SK-N-SH (cell line): ENCODE results near the gene ARMC6. TPM values are rescaled to one million over a fixed set of nuclear protein-coding genes. Genes with fewer than 3 reads are reported as not detected.

Experiments
- CTCF ChIA-PET: fragments of 300-600, 350-600 bp; formaldehyde crosslinking; extraction: SDS; loops from one replicate; lab custom pipeline; 2021; lab: Yijun Ruan, JAX
- POLR2A ChIA-PET: fragments of 350-600 bp; sonication (Branson Sonifier 250); formaldehyde crosslinking; extraction: SDS; loops from one replicate; lab custom pipeline; 2020; ENCODE audit warnings: antibody characterized with exemption, inconsistent platforms; lab: Yijun Ruan, JAX
- DNase-seq: peaks from one replicate; pipeline ENCODE4 v3.0.0; 2012
- H2AFZ ChIP-seq: fragments of 200-600 bp; sonication (generic); 2 replicates; pipeline ENCODE4 v1.8.1; 2016; ENCODE audit warnings: antibody characterized with exemption, mild to moderate bottlenecking, low read depth
- H3F3A ChIP-seq: fragments of 200-600 bp; sonication (generic); replicated peaks from 2 replicates; pipeline ENCODE3; 2016; ENCODE audit warnings: antibody characterized with exemption, mild to moderate bottlenecking; ENCODE audit not compliant: insufficient read depth
- H3K27ac ChIP-seq, 2 experiments: fragments of 200-500 bp in 1 of 2; fragments of 200-600 bp in 1 of 2; sonication (Bioruptor generic) in 1 of 2; sonication (generic), shearing (Covaris generic) in 1 of 2; 2 replicates each; pipeline versions ENCODE4 v1.5.1 to v1.6.1; 2014 to 2016; ENCODE audit warnings: low read depth in 2 of 2, inconsistent platforms in 1 of 2, low read length in 1 of 2, mild to moderate bottlenecking in 1 of 2, mixed read lengths in 1 of 2
- H3K27me3 ChIP-seq: fragments of 200-600 bp; sonication (generic), shearing (Covaris generic); 2 replicates; pipeline ENCODE4 v1.6.1; 2016; ENCODE audit warnings: mixed run types; ENCODE audit not compliant: insufficient read depth
- H3K36me3 ChIP-seq, 2 experiments: fragments of 200-500 bp in 1 of 2; fragments of 200-600 bp in 1 of 2; sonication (Bioruptor generic) in 1 of 2; sonication (generic) in 1 of 2; replicated peaks in 1 of 2; 2 replicates each; pipeline versions ENCODE3 to v1.5.1; 2014 to 2016; ENCODE audit warnings: low read length in 1 of 2, mild to moderate bottlenecking in 1 of 2; ENCODE audit not compliant: insufficient read depth in 2 of 2, control insufficient read depth in 1 of 2
- H3K4me1 ChIP-seq, 2 experiments: fragments of 200-500 bp in 1 of 2; fragments of 200-600 bp in 1 of 2; sonication (Bioruptor generic) in 1 of 2; sonication (generic), shearing (Covaris generic) in 1 of 2; 2 replicates each; pipeline versions ENCODE4 v1.5.1 to v1.6.1; 2014 to 2016; ENCODE audit warnings: low read depth in 1 of 2, low read length in 1 of 2, mixed run types in 1 of 2; ENCODE audit not compliant: insufficient read depth in 2 of 2, control insufficient read depth in 1 of 2
- H3K4me2 ChIP-seq: fragments of 200-600 bp; sonication (generic), shearing (Covaris generic); 2 replicates; pipeline ENCODE4 v1.6.1; 2017; ENCODE audit warnings: mixed run types
- H3K4me3 ChIP-seq, 2 experiments: fragments of 200-500 bp in 1 of 2; fragments of 200-600 bp in 1 of 2; sonication (Bioruptor generic) in 1 of 2; sonication (generic), shearing (Covaris generic) in 1 of 2; 2 replicates each; pipeline versions ENCODE4 v1.5.1 to v1.8.1; 2014 to 2016; ENCODE audit warnings: low read depth in 2 of 2, inconsistent platforms in 1 of 2, low read length in 1 of 2, mild to moderate bottlenecking in 1 of 2, mixed read lengths in 1 of 2, moderate library complexity in 1 of 2
- H3K79me2 ChIP-seq: fragments of 200-600 bp; sonication (generic); 2 replicates; pipeline ENCODE4 v1.8.1; 2017; ENCODE audit warnings: mild to moderate bottlenecking; ENCODE audit not compliant: insufficient read depth
- H3K9ac ChIP-seq: fragments of 200-600 bp; sonication (generic); 2 replicates; pipeline ENCODE4 v1.6.1; 2017; ENCODE audit warnings: mixed run types
- H3K9me2 ChIP-seq: fragments of 200-600 bp; sonication (generic); 2 replicates; pipeline ENCODE4 v1.6.1; 2017; ENCODE audit warnings: mixed run types
- H3K9me3 ChIP-seq: fragments of 200-600 bp; sonication (generic); 2 replicates; pipeline ENCODE4 v1.6.1; 2017; ENCODE audit warnings: mixed run types, mild to moderate bottlenecking, moderate library complexity
- H4K20me1 ChIP-seq: fragments of 200-600 bp; sonication (generic); 2 replicates; pipeline ENCODE4 v1.6.1; 2017; ENCODE audit warnings: mild to moderate bottlenecking, mixed run types; ENCODE audit not compliant: insufficient read depth
- EP300 ChIP-seq, 2 experiments: IDR thresholded peaks; 2 replicates each; pipeline versions ENCODE4 v1.4.0 to v1.6.1; 2012; ENCODE audit warnings: borderline replicate concordance in 1 of 2, low read depth in 1 of 2, low read length in 1 of 2
- EZH2phosphoT487 ChIP-seq: fragments of 200-600 bp; sonication (generic); IDR thresholded peaks from 2 replicates; pipeline ENCODE4 v1.6.1; 2017; ENCODE audit warnings: low read depth, mixed run types, mild to moderate bottlenecking, antibody characterized with exemption, moderate library complexity, borderline replicate concordance
- FOSL2 ChIP-seq: IDR thresholded peaks from 2 replicates; pipeline ENCODE4 v1.4.0; 2012; ENCODE audit warnings: low read depth, mild to moderate bottlenecking, moderate library complexity, borderline replicate concordance
- FOXJ3 ChIP-seq: sonication (generic); formaldehyde crosslinking; IDR thresholded peaks from 2 replicates; pipeline ENCODE4 v1.5.1; 2020; ENCODE audit warnings: mild to moderate bottlenecking, missing genetic modification reagents
- GABPA ChIP-seq: IDR thresholded peaks from 2 replicates; pipeline ENCODE4 v1.4.0; 2012; ENCODE audit warnings: low read depth, mild to moderate bottlenecking
- JUND ChIP-seq: IDR thresholded peaks from 2 replicates; pipeline ENCODE4 v1.4.0; 2012
- MXI1 ChIP-seq: IDR thresholded peaks from 2 replicates; pipeline ENCODE4 v1.6.1; 2012; ENCODE audit warnings: mild to moderate bottlenecking, low read depth, low read length, improper control_type of control experiment
- NRF1 ChIP-seq: IDR thresholded peaks from 2 replicates; pipeline ENCODE4 v1.6.1; 2012; ENCODE audit warnings: low read depth, mild to moderate bottlenecking, low read length
- RAD21 ChIP-seq: IDR thresholded peaks from 2 replicates; pipeline ENCODE4 v1.6.1; 2012; ENCODE audit warnings: mild to moderate bottlenecking, low read length
- RCOR1 ChIP-seq: fragments of 150-350 bp; IDR thresholded peaks from 2 replicates; pipeline ENCODE4 v1.6.1; 2017; ENCODE audit warnings: antibody characterized with exemption, low read length
- RFX5 ChIP-seq: IDR thresholded peaks from 2 replicates; pipeline ENCODE4 v1.6.1; 2012; ENCODE audit warnings: mild to moderate bottlenecking, improper control_type of control experiment, low read length
- TEAD4 ChIP-seq: IDR thresholded peaks from 2 replicates; pipeline ENCODE4 v1.4.0; 2012; ENCODE audit warnings: mild to moderate bottlenecking, borderline replicate concordance; ENCODE audit not compliant: insufficient read depth
- WGBS: methylation state at CpG from one replicate; pipeline ENCODE4 v1.1.6; 2017; ENCODE audit warnings: low lambda C conversion rate; 5-methylcytosine and 5-hydroxymethylcytosine counted together
- polyA plus RNA-seq, 3 experiments: library from polyadenylated mRNA; depleted of rRNA; stranded (reverse); fragments of >200 nt; gene quantifications; 2 replicates each; pipeline ENCODE4 v1.2.3, GENCODE V29; 2012
- TF ChIP-seq, protein P1 (sequence below): fragments of 150-350 bp; IDR thresholded peaks from 2 replicates; pipeline ENCODE4 v1.6.1; 2017; ENCODE audit warnings: antibody characterized with exemption, low read length, low read depth, borderline replicate concordance
- TF ChIP-seq, protein P2 (sequence below): IDR thresholded peaks from 2 replicates; pipeline ENCODE4 v1.4.0; 2012; ENCODE audit warnings: low read depth, borderline replicate concordance
- TF ChIP-seq, protein P3 (sequence below): IDR thresholded peaks from 2 replicates; pipeline ENCODE4 v1.4.0; 2012; ENCODE audit warnings: low read depth
- TF ChIP-seq, protein P4 (sequence below): IDR thresholded peaks from 2 replicates; pipeline ENCODE4; 2012
- TF ChIP-seq, protein P5 (sequence below): fragments of 200-600 bp; sonication (generic); IDR thresholded peaks from 2 replicates; pipeline ENCODE4 v1.6.1; 2017; ENCODE audit warnings: antibody characterized with exemption, mild to moderate bottlenecking, moderate library complexity

The ARMC6 gene
- polyA plus RNA-seq, 1 of the 3 experiments (the other 2 are of a cell fraction): 34.7 TPM

DNA sequence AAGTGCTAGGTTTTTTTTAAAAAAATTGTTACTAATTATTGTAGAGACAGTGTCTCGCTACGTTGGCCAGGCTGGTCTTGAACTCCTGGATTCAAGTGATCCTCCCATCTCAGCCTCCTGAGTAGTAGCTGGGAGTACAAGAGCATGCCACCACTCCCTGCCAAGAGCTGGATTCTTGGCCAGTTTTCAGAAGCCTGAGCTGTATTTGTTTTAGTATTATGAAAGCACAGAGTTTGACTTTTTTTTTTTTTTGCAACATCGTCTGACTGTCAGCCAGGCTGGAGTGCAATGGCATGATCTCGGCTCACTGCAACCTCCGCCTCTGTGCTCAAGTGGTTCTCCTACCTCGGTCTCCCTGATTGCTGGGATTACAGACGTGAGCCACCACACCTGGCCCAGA, 7.0 kb downstream of the ARMC6 start:
- H3K36me3 ChIP-seq: peaks cover 6 to 11% of the 10 kb centered on the region in 2 experiments
- no peaks in the 10 kb centered on the region for H4K20me1 ChIP-seq
- H3K4me1 ChIP-seq: no peaks in the 10 kb centered on the region
- no peaks in the 10 kb centered on the region for H3K27me3 ChIP-seq
- no peak overlapping the region for H2AFZ ChIP-seq
- peaks cover 62% of the 10 kb centered on the region for H3K79me2 ChIP-seq
- H3K9me3 ChIP-seq: no peaks in the 10 kb centered on the region
- H3F3A ChIP-seq: no peaks in the 10 kb centered on the region
- no peak overlapping the region for H3K9ac ChIP-seq
- H3K4me2 ChIP-seq: no peak overlapping the region
- CTCF ChIA-PET: no interaction called here
- TF ChIP-seq RAD21: no peak
- TF ChIP-seq GABPA: no peak
- TF ChIP-seq NRF1: no peak
- no peak for TF ChIP-seq TEAD4
- TF ChIP-seq FOXJ3 (CRISPR knock-in tag): no peak
- TF ChIP-seq, protein P1, sequence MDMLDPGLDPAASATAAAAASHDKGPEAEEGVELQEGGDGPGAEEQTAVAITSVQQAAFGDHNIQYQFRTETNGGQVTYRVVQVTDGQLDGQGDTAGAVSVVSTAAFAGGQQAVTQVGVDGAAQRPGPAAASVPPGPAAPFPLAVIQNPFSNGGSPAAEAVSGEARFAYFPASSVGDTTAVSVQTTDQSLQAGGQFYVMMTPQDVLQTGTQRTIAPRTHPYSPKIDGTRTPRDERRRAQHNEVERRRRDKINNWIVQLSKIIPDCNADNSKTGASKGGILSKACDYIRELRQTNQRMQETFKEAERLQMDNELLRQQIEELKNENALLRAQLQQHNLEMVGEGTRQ: no peak
- no peak for TF ChIP-seq EP300 (IDR thresholded peaks at IDR 0.05; ENCODE audit: borderline replicate concordance in 1 of 2, low read depth in 1 of 2, low read length in 1 of 2)
- TF ChIP-seq MXI1: no peak
- no peaks in the 10 kb centered on the region for H3K9me2 ChIP-seq
- no peak overlapping the region for H3K4me3 ChIP-seq
- DNase-seq: no peak
- POLR2A ChIA-PET: interaction anchor here (0.7 kb wide), 1 partner anchor 13 kb away, joined by 3 read pairs; no protein-coding TSS in a partner anchor
- WGBS: 83% methylated on average over 7 of the region's 7 CpGs
- H3K27ac ChIP-seq: no peak overlapping the region

DNA sequence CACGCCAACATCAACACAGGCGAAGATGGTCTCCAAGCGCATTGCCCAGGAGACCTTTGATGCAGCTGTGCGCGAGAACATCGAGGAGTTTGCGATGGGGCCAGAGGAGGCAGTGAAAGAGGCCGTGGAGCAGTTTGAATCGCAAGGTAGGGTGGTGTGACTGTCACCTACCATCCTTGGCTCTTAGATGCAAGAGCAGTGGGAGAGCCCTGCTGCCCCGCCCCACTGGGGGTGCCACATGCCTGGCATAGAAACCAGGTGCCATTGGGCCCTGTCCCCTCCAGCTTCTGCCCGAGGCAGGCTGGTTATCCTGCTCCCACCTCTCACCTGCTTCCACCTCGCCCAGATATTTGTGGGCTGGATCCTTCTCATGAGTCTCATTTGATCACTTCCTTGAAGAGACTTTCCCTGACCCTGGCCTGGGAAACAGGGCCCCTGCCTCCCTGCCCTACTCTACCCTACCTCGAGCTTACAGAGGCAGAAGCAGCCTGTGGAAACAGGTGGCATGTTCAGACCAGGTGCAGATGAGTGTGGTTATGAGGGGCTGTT, 9.4 kb downstream of the ARMC6 start:
- Histone ChIP-seq H3K79me2 (peaks cover 38% of the 10 kb centered on the region), H2AFZ (no peak overlapping the region), H3K9me2 (no peaks in the 10 kb centered on the region), H3K27me3 (no peaks in the 10 kb centered on the region), H3K9me3 (no peaks in the 10 kb centered on the region), H4K20me1 (no peaks in the 10 kb centered on the region), H3F3A (no peaks in the 10 kb centered on the region), H3K4me1 (no peaks in the 10 kb centered on the region), H3K4me2 (no peak overlapping the region), H3K9ac (no peak overlapping the region), H3K4me3 (no peak overlapping the region), H3K36me3 (peaks cover 6 to 15% of the 10 kb centered on the region in 2 experiments)
- 91% methylated on average over 9 of the region's 13 CpGs for WGBS
- POLR2A ChIA-PET: no interaction called here
- no peak for TF ChIP-seq RFX5
- TF ChIP-seq, protein P2, sequence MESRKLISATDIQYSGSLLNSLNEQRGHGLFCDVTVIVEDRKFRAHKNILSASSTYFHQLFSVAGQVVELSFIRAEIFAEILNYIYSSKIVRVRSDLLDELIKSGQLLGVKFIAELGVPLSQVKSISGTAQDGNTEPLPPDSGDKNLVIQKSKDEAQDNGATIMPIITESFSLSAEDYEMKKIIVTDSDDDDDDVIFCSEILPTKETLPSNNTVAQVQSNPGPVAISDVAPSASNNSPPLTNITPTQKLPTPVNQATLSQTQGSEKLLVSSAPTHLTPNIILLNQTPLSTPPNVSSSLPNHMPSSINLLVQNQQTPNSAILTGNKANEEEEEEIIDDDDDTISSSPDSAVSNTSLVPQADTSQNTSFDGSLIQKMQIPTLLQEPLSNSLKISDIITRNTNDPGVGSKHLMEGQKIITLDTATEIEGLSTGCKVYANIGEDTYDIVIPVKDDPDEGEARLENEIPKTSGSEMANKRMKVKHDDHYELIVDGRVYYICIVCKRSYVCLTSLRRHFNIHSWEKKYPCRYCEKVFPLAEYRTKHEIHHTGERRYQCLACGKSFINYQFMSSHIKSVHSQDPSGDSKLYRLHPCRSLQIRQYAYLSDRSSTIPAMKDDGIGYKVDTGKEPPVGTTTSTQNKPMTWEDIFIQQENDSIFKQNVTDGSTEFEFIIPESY: no peak
- no peak for TF ChIP-seq NRF1
- no peak for TF ChIP-seq JUND
- TF ChIP-seq FOSL2: no peak
- TF ChIP-seq RCOR1: no peak
- TF ChIP-seq, protein P3, sequence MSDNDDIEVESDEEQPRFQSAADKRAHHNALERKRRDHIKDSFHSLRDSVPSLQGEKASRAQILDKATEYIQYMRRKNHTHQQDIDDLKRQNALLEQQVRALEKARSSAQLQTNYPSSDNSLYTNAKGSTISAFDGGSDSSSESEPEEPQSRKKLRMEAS: no peak
- no peak for TF ChIP-seq FOXJ3 (CRISPR knock-in tag)
- no peak for TF ChIP-seq TEAD4
- TF ChIP-seq, protein P4, sequence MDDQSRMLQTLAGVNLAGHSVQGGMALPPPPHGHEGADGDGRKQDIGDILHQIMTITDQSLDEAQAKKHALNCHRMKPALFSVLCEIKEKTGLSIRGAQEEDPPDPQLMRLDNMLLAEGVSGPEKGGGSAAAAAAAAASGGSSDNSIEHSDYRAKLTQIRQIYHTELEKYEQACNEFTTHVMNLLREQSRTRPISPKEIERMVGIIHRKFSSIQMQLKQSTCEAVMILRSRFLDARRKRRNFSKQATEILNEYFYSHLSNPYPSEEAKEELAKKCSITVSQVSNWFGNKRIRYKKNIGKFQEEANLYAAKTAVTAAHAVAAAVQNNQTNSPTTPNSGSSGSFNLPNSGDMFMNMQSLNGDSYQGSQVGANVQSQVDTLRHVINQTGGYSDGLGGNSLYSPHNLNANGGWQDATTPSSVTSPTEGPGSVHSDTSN: no peak
- TF ChIP-seq EZH2phosphoT487: no peak
- no peak for TF ChIP-seq EP300 (IDR thresholded peaks at IDR 0.05; ENCODE audit: borderline replicate concordance in 1 of 2, low read depth in 1 of 2, low read length in 1 of 2)
- TF ChIP-seq MXI1: no peak
- TF ChIP-seq, protein P5, sequence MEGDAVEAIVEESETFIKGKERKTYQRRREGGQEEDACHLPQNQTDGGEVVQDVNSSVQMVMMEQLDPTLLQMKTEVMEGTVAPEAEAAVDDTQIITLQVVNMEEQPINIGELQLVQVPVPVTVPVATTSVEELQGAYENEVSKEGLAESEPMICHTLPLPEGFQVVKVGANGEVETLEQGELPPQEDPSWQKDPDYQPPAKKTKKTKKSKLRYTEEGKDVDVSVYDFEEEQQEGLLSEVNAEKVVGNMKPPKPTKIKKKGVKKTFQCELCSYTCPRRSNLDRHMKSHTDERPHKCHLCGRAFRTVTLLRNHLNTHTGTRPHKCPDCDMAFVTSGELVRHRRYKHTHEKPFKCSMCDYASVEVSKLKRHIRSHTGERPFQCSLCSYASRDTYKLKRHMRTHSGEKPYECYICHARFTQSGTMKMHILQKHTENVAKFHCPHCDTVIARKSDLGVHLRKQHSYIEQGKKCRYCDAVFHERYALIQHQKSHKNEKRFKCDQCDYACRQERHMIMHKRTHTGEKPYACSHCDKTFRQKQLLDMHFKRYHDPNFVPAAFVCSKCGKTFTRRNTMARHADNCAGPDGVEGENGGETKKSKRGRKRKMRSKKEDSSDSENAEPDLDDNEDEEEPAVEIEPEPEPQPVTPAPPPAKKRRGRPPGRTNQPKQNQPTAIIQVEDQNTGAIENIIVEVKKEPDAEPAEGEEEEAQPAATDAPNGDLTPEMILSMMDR: no peak
- no peak for TF ChIP-seq GABPA
- TF ChIP-seq, all 33 proteins: peak for 0
- CTCF ChIA-PET: interaction anchor here (1.3 kb wide), 1 partner anchor 73 kb away, joined by 3 read pairs; no protein-coding TSS in a partner anchor
- H3K27ac ChIP-seq: no peak overlapping the region
- DNase-seq: no peak
